Measurements from ENCODE around the gene TSPAN18. TPM values are rescaled to one million over a fixed set of nuclear protein-coding genes. Genes with fewer than 3 reads are reported as not detected.

Gene TSPAN18
- total and polyA plus RNA-seq, 2 of the 4 experiments (the other 2 are of a cell fraction) = 0.36 to 1.1 TPM

GRCh38 chr11:44978961-44979331 is 252.2 kb downstream of the TSPAN18 start:
- H2BK5ac ChIP-seq (ENCODE audit: low read depth, low read length, poor library complexity, severe bottlenecking) = no peak overlapping the region
- no peaks in the 10 kb centered on the region for H3K79me1 ChIP-seq (ENCODE audit: low read depth in 1 of 2, low read length in 2 of 2)
- dilution Hi-C loops (cut with HindIII; ENCODE audit: low sequenced_read_pairs, unreplicated experiment) = no loop called here
- no peaks in the 10 kb centered on the region for H4K20me1 ChIP-seq (ENCODE audit: insufficient read depth, low read length)
- H2AFZ ChIP-seq (replicated peaks; ENCODE audit: low read length, poor library complexity) = no peak overlapping the region
- no CpG with 5 or more reads among the region's 1 CpG for WGBS, 2 experiments (ENCODE audit: extremely low coverage in 2 of 2, insufficient read length in 1 of 2)
- ChIA-PET CTCF (interaction anchor here (1.2 kb wide), 1 partner anchor 12 kb away, joined by 3 read pairs; no protein-coding TSS in a partner anchor), POLR2A (ENCODE audit: unreplicated experiment) (no interaction called here)
- H4K8ac ChIP-seq (ENCODE audit: low read depth in 2 of 2, low read length in 2 of 2) = no peak overlapping the region
- no peak overlapping the region for H3K4me2 ChIP-seq (ENCODE audit: low read depth, low read length)
- peaks cover 15% of the 10 kb centered on the region; the same call in 1 of the 2 replicates for H3K27me3 ChIP-seq (ENCODE audit: control insufficient read depth, insufficient read depth, low read length)
- H3K36me3 ChIP-seq (ENCODE audit: control insufficient read depth, insufficient read depth, low read length) = no peaks in the 10 kb centered on the region
- no peak overlapping the region for H2BK20ac ChIP-seq (ENCODE audit: low read depth, low read length)
- no peak for ATAC-seq (ENCODE audit: low read depth)
- no peak overlapping the region for H2AK9ac ChIP-seq (replicated peaks; ENCODE audit: low read depth, low read length, poor library complexity)
- no peak overlapping the region; the same call in 1 of the 2 replicates for H3K18ac ChIP-seq (ENCODE audit: low read depth, low read length)
- no peak overlapping the region for H2AK5ac ChIP-seq (ENCODE audit: low read depth, low read length)
- H3K9me3 ChIP-seq (ENCODE audit: control insufficient read depth, insufficient read depth, low read length) = peaks cover 3% of the 10 kb centered on the region; the same call in 1 of the 2 replicates
- TF ChIP-seq RFX5 (IDR thresholded peaks at IDR 0.05; ENCODE audit: low read depth, low read length) = no peak
- TF ChIP-seq USF2 (IDR thresholded peaks at IDR 0.05; ENCODE audit: low read depth, low read length) = no peak
- no peak for TF ChIP-seq CHD1 (IDR thresholded peaks at IDR 0.05; ENCODE audit: low read depth, low read length)
- H3K23ac ChIP-seq (ENCODE audit: low read depth, low read length) = no peak overlapping the region
- H3K56ac ChIP-seq (ENCODE audit: extremely low read depth, insufficient read depth, low read length) = no peak overlapping the region
- BruUV-seq (replicated peaks) = no TSS peak
- no peak for DNase-seq
- H4K5ac ChIP-seq (ENCODE audit: low read depth, low read length) = no peak overlapping the region; the same call in 1 of the 2 replicates
- H3K14ac ChIP-seq (replicated peaks; ENCODE audit: low read depth, low read length) = no peak overlapping the region
- H3K9me1 ChIP-seq (ENCODE audit: insufficient read depth, low read length) = no peaks in the 10 kb centered on the region; the same call in 1 of the 2 replicates
- no peak overlapping the region for H3K9ac ChIP-seq (ENCODE audit: low read depth, low read length)
- in situ Hi-C loops (cut with MboI; ENCODE audit: low sequenced_read_pairs) = no loop called here
- H4K91ac ChIP-seq (ENCODE audit: insufficient read depth, low read depth, low read length) = no peak overlapping the region
- intact Hi-C loops (cut with micrococcal nuclease) = no loop called here
- no peak overlapping the region for H2BK120ac ChIP-seq (ENCODE audit: low read depth, low read length)
- H2BK15ac ChIP-seq (ENCODE audit: low read depth, low read length) = no peak overlapping the region
- peaks cover 5% of the 10 kb centered on the region for H3K4me1 ChIP-seq (ENCODE audit: control insufficient read depth, insufficient read depth, low read length)
- no peak overlapping the region for H3K4me3 ChIP-seq (ENCODE audit: insufficient read depth, low read depth, low read length)
- no peak overlapping the region for H3K4ac ChIP-seq (ENCODE audit: low read depth, low read length)
- H3K27ac ChIP-seq (ENCODE audit: insufficient read depth, low read length) = no peak overlapping the region

Measured in IMR-90 (cell line).